NCI-H2196 (cell line): Measurements from ENCODE around the gene PRSS8.

Experiments used
- DNase-seq: peaks from one replicate; lab custom pipeline; 2025; ENCODE audit not compliant: unreplicated experiment; lab: John Stamatoyannopoulos, UW

The PRSS8 gene

GRCh38 chr16:31083556-31083955 lies 52.0 kb downstream of the PRSS8 start:
- no peak for DNase-seq

- DNase-seq, result no peak
Observed at GRCh38 chr16:31083081-31083480, 52.4 kb downstream of the PRSS8 start.

GRCh38 chr16:31082368-31083045 lies 53.0 kb downstream of the PRSS8 start:
- DNase-seq, result no peak
